GM18499 (cell line): ENCODE results near the gene CDH4.

Source experiments
- ATAC-seq: cut with Tn5 transposase; IDR thresholded peaks from one replicate; pipeline ENCODE4 v1.9.1; 2021; ENCODE audit warnings: moderate number of reproducible peaks; ENCODE audit not compliant: insufficient read depth, unreplicated experiment

CDH4 gene

GRCh38 chr20:61630391-61630650 lies 378.3 kb downstream of the CDH4 start:
- ATAC-seq = no peak

GRCh38 chr20:61630816-61631215 lies 378.8 kb downstream of the CDH4 start:
- no peak for ATAC-seq

DNA sequence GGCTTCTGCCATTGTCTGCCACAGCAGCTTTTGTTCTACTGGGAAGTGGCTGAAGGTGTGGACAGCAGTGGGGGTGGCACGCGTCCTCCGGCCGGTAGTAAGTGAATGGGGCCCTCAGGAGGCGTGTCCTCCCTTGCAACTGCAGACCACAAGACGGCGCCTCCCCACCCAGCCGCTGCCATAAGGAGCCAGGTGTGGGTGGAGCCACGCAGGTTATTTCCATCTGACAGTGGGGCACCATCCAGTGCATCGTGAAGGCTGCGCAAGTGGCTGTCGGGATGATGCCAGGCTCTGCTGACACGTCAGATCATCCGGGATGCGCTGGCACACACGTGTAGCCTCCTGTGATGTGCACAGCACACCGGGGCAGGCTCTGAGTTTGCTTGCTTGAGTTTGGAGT lies 379.7 kb downstream of the CDH4 start:
- ATAC-seq = no peak

GRCh38 chr20:61633004-61633403 lies 380.9 kb downstream of the CDH4 start:
- no peak for ATAC-seq

DNA sequence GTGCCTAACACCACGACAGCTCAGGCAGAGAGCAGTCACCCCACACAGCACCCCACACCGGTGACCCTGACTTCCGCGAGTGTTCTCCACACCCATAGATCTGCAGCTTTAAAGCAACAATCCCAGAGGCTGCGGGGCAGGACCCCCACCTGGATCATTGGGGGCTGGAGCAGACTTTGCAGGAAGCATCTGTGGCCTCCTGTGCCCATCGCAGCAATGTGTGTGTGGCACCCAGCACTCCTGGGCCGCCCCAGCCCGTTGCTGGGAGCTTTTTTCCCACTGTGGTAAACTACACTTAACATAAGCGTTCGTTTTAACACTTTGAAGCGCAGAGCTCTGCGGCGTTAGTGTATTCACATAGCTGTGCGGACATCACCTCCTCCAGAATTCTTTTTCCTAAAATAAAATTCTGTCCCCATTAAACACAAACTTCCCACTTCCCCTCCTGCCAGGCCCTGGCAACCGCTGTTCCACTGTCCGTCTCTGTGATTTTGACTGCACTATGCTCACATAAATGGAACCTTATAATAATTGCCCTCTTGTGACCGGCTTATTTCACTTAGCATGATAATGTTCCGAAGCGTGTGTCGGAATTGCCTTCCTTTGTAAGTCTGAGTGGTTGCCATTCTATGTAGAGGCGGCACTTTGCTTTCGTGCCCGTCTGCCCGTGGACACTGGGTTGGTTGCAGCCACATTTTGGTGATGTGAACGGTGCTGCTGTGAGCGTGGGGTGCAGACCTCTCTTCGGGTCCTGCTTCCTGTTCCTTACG lies 382.5 kb downstream of the CDH4 start:
- ATAC-seq = no peak

GRCh38 chr20:61635721-61636455 lies 383.8 kb downstream of the CDH4 start:
- no peak for ATAC-seq

GRCh38 chr20:61636531-61637116 lies 384.6 kb downstream of the CDH4 start:
- no peak for ATAC-seq

DNA sequence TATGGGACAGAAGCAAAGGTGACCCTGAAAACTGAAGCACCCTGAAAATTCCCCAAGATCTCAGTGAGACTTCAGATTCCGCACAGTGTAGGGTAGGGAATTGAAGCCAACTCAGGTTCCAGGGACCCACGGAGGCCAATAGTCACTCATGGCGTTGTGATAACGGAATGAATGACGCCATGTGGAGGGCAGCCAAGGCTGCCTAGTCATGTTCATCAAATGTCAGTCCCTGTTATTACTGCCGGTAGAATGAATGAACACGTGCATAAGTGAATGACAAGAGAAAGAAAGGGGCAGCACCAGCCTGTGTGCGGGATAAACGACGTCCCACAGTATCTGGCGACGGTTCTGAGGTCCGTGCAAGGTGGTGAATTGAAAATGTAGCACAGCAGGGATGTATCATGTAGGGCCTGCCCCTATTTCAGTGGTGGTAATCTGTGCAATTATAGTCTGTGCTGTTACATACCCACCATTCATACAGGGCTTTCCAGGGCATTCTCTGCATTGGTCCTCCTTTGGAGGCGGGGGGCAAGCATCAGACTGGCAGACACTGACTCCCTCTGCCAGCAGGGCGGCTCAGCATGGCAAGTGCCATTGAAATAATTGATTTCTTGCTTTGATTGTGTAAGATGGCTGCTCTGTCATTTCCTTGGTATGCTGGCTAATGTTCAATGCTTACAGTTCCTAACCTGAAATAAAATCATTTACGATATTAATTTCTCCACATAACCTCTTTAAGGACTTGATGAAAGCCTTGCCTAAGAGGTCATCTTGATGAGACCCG lies 386.9 kb downstream of the CDH4 start:
- no peak for ATAC-seq

DNA sequence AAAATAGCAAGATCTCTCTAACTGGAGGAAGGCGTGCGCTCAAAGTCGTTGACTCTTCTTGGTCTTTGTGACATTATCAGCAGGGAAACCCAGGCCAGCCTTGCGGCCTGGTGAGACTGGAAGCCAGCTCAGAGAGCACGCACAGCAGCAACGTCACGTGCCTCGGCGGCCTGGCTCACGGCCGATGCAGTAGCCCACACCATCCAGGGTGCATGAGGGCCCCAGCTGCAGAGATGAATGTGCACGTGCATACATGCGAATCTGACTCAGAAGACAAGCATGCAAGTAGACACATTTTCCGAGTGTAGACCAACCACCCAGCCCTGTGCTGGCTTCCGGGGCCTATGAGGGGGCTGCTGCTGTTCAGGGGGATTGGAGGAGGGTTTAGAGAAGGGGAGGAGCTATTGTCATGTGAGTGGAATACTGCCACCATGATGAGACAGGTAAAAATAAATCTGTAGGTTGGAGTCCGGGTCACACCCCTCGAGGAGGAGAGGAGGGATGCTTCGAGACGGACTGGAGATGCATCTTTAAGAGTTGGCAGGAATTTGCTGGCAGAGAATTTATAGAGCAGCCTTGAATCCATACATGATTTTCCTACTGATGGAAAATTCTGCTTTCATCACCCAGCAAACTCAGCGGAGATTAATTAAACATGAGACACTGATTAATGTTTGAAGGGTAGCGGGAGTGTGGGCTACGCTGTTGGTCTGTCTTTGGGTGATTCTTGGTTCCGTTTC lies 388.2 kb downstream of the CDH4 start:
- no peak for ATAC-seq

GRCh38 chr20:61640871-61641245 lies 388.8 kb downstream of the CDH4 start:
- ATAC-seq = no peak

- ATAC-seq = no peak
Observed at GRCh38 chr20:61643656-61644377, 391.8 kb downstream of the CDH4 start.

DNA sequence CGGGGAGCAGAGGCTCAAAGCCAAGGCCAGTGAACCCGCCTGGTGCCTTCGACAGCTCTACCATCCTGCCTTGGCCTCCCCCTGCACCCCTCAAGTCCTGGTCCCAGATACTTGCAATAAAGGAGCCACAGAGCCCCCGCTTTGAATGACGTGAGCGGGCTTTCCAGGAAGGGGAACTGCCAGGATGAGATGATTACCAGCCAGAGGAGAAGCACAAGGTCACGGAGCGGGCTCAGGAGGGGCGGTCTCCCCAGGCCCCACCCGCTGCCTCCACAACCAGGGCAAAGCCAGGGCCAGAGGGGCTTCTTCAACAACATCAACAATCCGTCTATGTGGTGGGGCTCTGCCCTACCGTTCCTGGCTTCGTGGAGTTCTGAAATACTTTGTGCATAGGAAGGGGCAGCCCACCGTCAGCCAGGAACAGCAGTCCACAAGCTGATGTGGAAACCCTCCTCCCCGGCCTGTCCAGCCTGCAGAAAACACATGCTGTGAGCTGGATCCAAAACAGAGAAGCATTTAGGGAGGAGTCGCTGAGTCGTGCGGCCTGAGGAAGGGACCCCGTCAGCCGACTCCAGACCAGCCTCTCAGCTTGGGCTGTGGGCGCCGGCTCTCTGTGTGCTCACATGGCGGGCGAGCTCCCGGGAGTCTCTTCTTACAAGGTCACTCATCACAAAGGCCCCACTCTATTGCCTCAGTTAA lies 392.5 kb downstream of the CDH4 start:
- no peak for ATAC-seq

DNA sequence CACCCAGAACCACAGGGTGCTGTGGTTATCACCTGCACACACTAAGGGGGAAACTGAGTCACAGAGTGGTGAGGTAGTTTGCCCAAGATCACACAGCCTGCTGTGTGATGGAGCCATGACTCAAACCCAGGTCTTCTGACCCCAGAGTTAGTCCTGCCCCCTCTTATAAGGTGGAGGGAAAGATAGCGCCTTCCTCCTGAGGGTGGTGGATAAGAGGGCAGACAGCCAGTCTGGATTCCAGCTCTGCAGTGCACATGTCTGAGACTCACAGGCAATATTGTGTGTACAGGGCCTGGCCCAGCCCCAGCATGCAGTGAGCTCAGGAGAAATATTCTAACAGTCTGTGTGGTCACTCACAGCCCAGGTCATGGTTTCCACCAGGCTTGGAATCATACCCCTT lies 393.7 kb downstream of the CDH4 start:
- ATAC-seq = no peak

- no peak for ATAC-seq
Observed at GRCh38 chr20:61646453-61646852, 394.4 kb downstream of the CDH4 start.

- ATAC-seq = no peak
Observed at GRCh38 chr20:61646986-61647385, 394.9 kb downstream of the CDH4 start.

DNA sequence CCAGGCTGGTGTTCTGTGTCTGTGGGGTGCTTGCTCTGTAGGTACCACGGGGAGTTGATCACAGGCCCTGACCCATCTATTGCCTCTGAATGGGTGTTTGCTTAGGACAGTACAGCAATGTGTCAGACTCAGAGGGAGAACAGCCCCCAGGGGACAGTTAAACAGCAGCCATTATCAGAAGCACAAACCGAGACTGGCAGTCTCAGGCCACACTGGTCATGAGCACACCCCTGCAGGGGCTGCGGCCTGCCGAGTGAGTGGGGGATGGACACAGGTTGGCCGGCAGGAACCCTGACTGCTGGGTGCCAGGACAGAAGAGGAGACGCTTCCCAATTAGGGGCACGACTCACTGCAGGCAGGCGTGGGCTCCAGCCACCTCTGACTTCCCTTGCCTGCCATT lies 395.6 kb downstream of the CDH4 start:
- ATAC-seq = no peak

DNA sequence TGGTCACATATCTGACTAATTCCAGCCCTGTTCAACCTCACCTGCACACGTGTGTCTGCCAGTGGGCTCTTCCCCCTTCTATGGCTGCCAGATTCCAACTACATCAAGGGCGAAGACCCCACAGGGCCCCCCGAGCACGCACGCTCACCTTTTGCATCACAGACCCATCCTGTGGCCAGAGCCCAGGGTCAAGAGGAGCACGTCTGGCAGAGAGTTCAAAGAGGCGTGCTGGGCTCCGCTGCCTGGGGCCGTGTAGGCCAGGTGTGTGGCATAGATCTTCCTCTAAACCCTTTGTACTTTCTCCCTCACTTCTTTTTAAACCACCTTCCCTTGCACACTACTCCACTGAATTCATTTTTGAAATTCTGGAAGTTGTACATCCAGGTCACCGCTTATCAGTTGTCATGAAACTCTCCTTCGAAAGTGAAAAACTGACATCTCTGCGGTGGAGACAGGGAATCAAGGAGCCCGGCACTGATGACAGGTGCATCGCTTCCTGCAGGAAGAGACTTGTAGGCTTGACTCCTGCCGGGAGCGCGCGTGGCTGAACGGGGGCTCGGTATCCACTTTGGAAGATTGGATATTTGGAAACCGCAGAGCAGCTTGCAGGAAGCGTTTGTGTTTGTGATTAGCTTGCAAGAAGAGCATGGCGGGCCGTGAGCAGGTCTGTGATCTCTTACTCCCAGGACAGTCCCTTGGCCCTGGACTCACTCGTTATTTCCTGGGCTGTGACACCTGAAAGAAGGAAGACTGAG lies 397.2 kb downstream of the CDH4 start:
- no peak for ATAC-seq

DNA sequence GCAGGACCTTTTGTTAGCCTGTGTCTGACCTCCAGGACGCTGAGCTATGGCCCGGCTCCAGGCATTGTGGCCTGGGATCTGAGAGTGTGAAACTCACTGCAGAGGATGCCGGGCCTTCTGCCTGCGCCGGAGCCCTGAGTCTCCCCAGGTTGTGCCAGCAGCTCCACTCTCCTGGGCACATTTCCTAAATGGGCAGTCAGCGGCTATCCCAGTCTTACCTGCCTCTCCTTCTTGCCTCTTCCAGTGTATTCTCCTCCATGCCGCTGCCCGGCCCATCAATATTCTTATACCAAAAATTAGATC lies 397.8 kb downstream of the CDH4 start:
- no peak for ATAC-seq
